Measurements from ENCODE around the gene SNX3. TPM values are rescaled to one million over a fixed set of nuclear protein-coding genes. Genes with fewer than 3 reads are reported as not detected.
A peak's percentile ranks its signal among the peaks of the same experiment; 100 is the strongest.

The SNX3 gene
- total and polyA plus RNA-seq, 4 donors = 164 to 303 (median 275) TPM

GRCh38 chr6:108176281-108177089 lies 84.4 kb downstream of the SNX3 start:
- no peak for DNase-seq (ENCODE audit: low read depth in 4 of 6, low spot score in 6 of 6)
- peaks cover 25% of the 10 kb centered on the region for H3K4me1 ChIP-seq (ENCODE audit: control insufficient read depth, insufficient read depth, low read length)
- H3K27me3 ChIP-seq (ENCODE audit: control insufficient read depth, insufficient read depth, low read length) = peaks cover 91% of the 10 kb centered on the region

GRCh38 chr6:108175592-108176279 lies 85.1 kb downstream of the SNX3 start:
- no peak overlapping the region for H3K27ac ChIP-seq (ENCODE audit: low read depth, low read length)
- peaks cover 25% of the 10 kb centered on the region for H3K4me1 ChIP-seq (ENCODE audit: control insufficient read depth, insufficient read depth, low read length)
- WGBS (ENCODE audit: insufficient coverage) = 1% methylated on average over 31 of the region's 38 CpGs
- no peaks in the 10 kb centered on the region for H3K36me3 ChIP-seq (ENCODE audit: control insufficient read depth, insufficient read depth, low read length)
- peaks cover 3% of the 10 kb centered on the region for H3K9me3 ChIP-seq (ENCODE audit: control insufficient read depth, insufficient read depth, low read length)
- no peak overlapping the region for H3K4me3 ChIP-seq (ENCODE audit: low read depth, low read length)
- peaks cover 93% of the 10 kb centered on the region for H3K27me3 ChIP-seq (ENCODE audit: control insufficient read depth, insufficient read depth, low read length)
- DNase-seq (ENCODE audit: low read depth in 4 of 6, low spot score in 6 of 6) = no peak

More at GRCh38 chr6:108176281-108177089, 84.4 kb downstream of the SNX3 start:
- 8% methylated on average over 44 of the region's 46 CpGs for WGBS (ENCODE audit: insufficient coverage)
- no peaks in the 10 kb centered on the region for H3K36me3 ChIP-seq (ENCODE audit: control insufficient read depth, insufficient read depth, low read length)
- H3K4me3 ChIP-seq (ENCODE audit: low read depth, low read length) = no peak overlapping the region
- no peak overlapping the region for H3K27ac ChIP-seq (ENCODE audit: low read depth, low read length)
- H3K9me3 ChIP-seq (ENCODE audit: control insufficient read depth, insufficient read depth, low read length) = peaks cover 3% of the 10 kb centered on the region

GRCh38 chr6:108175176-108175591 lies 85.7 kb downstream of the SNX3 start:
- no peak overlapping the region for H3K4me3 ChIP-seq (ENCODE audit: low read depth, low read length)
- H3K4me1 ChIP-seq (ENCODE audit: control insufficient read depth, insufficient read depth, low read length) = peaks cover 25% of the 10 kb centered on the region
- peaks cover 3% of the 10 kb centered on the region for H3K9me3 ChIP-seq (ENCODE audit: control insufficient read depth, insufficient read depth, low read length)
- DNase-seq (ENCODE audit: low read depth in 4 of 6, low spot score in 6 of 6) = no peak
- no peak overlapping the region for H3K27ac ChIP-seq (ENCODE audit: low read depth, low read length)
- peaks cover 97% of the 10 kb centered on the region for H3K27me3 ChIP-seq (ENCODE audit: control insufficient read depth, insufficient read depth, low read length)
- WGBS (ENCODE audit: insufficient coverage) = 9% methylated on average over 21 of the region's 22 CpGs
- no peaks in the 10 kb centered on the region for H3K36me3 ChIP-seq (ENCODE audit: control insufficient read depth, insufficient read depth, low read length)

GRCh38 chr6:108174371-108175175 lies 86.3 kb downstream of the SNX3 start:
- Histone ChIP-seq H3K27me3 (ENCODE audit: control insufficient read depth, insufficient read depth, low read length) (peaks cover 99% of the 10 kb centered on the region), H3K27ac (ENCODE audit: low read depth, low read length) (no peak overlapping the region), H3K4me1 (ENCODE audit: control insufficient read depth, insufficient read depth, low read length) (peaks cover 26% of the 10 kb centered on the region), H3K4me3 (ENCODE audit: low read depth, low read length) (no peak overlapping the region), H3K36me3 (ENCODE audit: control insufficient read depth, insufficient read depth, low read length) (no peaks in the 10 kb centered on the region), H3K9me3 (ENCODE audit: control insufficient read depth, insufficient read depth, low read length) (peaks cover 3% of the 10 kb centered on the region)
- 6% methylated on average over 38 of the region's 43 CpGs for WGBS (ENCODE audit: insufficient coverage)
- peak in 1 of 6 donors; percentile 35 for DNase-seq (ENCODE audit: low read depth in 4 of 6, low spot score in 6 of 6)

- no peak for DNase-seq (ENCODE audit: low read depth in 4 of 6, low spot score in 6 of 6)
- Histone ChIP-seq H3K27me3 (ENCODE audit: control insufficient read depth, insufficient read depth, low read length) (peaks cover 99% of the 10 kb centered on the region), H3K36me3 (ENCODE audit: control insufficient read depth, insufficient read depth, low read length) (no peaks in the 10 kb centered on the region), H3K27ac (ENCODE audit: low read depth, low read length) (no peak overlapping the region), H3K4me1 (ENCODE audit: control insufficient read depth, insufficient read depth, low read length) (peaks cover 51% of the 10 kb centered on the region), H3K9me3 (ENCODE audit: control insufficient read depth, insufficient read depth, low read length) (peaks cover 3% of the 10 kb centered on the region), H3K4me3 (ENCODE audit: low read depth, low read length) (no peak overlapping the region)
- 58% methylated on average over 2 of the region's 3 CpGs for WGBS (ENCODE audit: insufficient coverage)
Observed at GRCh38 chr6:108171918-108172516, 88.8 kb downstream of the SNX3 start.

- 28% methylated on average over 16 of the region's 21 CpGs for WGBS (ENCODE audit: insufficient coverage)
- peaks cover 3% of the 10 kb centered on the region for H3K9me3 ChIP-seq (ENCODE audit: control insufficient read depth, insufficient read depth, low read length)
- H3K27me3 ChIP-seq (ENCODE audit: control insufficient read depth, insufficient read depth, low read length) = peaks cover 99% of the 10 kb centered on the region
- peaks cover 54% of the 10 kb centered on the region for H3K4me1 ChIP-seq (ENCODE audit: control insufficient read depth, insufficient read depth, low read length)
- H3K4me3 ChIP-seq (ENCODE audit: low read depth, low read length) = no peak overlapping the region
- no peak overlapping the region for H3K27ac ChIP-seq (ENCODE audit: low read depth, low read length)
- no peaks in the 10 kb centered on the region for H3K36me3 ChIP-seq (ENCODE audit: control insufficient read depth, insufficient read depth, low read length)
- DNase-seq (ENCODE audit: low read depth in 4 of 6, low spot score in 6 of 6) = no peak
Observed at GRCh38 chr6:108171291-108171917, 89.4 kb downstream of the SNX3 start.

GRCh38 chr6:108170332-108171290 lies 90.2 kb downstream of the SNX3 start:
- Histone ChIP-seq H3K36me3 (ENCODE audit: control insufficient read depth, insufficient read depth, low read length) (no peaks in the 10 kb centered on the region), H3K4me3 (ENCODE audit: low read depth, low read length) (no peak overlapping the region), H3K9me3 (ENCODE audit: control insufficient read depth, insufficient read depth, low read length) (peaks cover 3% of the 10 kb centered on the region), H3K27me3 (ENCODE audit: control insufficient read depth, insufficient read depth, low read length) (peaks cover 99% of the 10 kb centered on the region), H3K4me1 (ENCODE audit: control insufficient read depth, insufficient read depth, low read length) (peaks cover 54% of the 10 kb centered on the region), H3K27ac (ENCODE audit: low read depth, low read length) (no peak overlapping the region)
- WGBS (ENCODE audit: insufficient coverage) = 7% methylated on average over 20 of the region's 31 CpGs
- peak in 1 of 6 donors; percentile 60 for DNase-seq (ENCODE audit: low read depth in 4 of 6, low spot score in 6 of 6)

GRCh38 chr6:108169464-108170331 lies 91.1 kb downstream of the SNX3 start:
- Histone ChIP-seq H3K9me3 (ENCODE audit: control insufficient read depth, insufficient read depth, low read length) (no peaks in the 10 kb centered on the region), H3K27me3 (ENCODE audit: control insufficient read depth, insufficient read depth, low read length) (peaks cover 99% of the 10 kb centered on the region), H3K27ac (ENCODE audit: low read depth, low read length) (no peak overlapping the region), H3K4me3 (ENCODE audit: low read depth, low read length) (no peak overlapping the region), H3K36me3 (ENCODE audit: control insufficient read depth, insufficient read depth, low read length) (no peaks in the 10 kb centered on the region), H3K4me1 (ENCODE audit: control insufficient read depth, insufficient read depth, low read length) (peaks cover 54% of the 10 kb centered on the region)
- 3% methylated on average over 41 of the region's 55 CpGs for whole genome bisulfite sequencing (ENCODE audit: insufficient coverage)
- DNase-seq (ENCODE audit: low read depth in 4 of 6, low spot score in 6 of 6) = no peak

All from spinal cord (tissue), 10 donors.